ENCODE data around the gene RNF220. TPM values are rescaled to one million over a fixed set of nuclear protein-coding genes. Genes with fewer than 3 reads are reported as not detected.

RNF220 gene
- total and polyA plus RNA-seq, 8 donors = 50.8 to 108 (median 91.3) TPM

GRCh38 chr1:44616991-44617702 is 212.1 kb downstream of the RNF220 start:
- H3K9me3 ChIP-seq = no peaks in the 10 kb centered on the region
- no peaks in the 10 kb centered on the region for H3K36me3 ChIP-seq
- H3K4me3 ChIP-seq = no peak overlapping the region
- no peaks in the 10 kb centered on the region for H3K4me1 ChIP-seq
- no peak overlapping the region for H3K27ac ChIP-seq
- no peak for TF ChIP-seq CTCF (IDR thresholded peaks at IDR 0.05)
- ATAC-seq = peak; percentile 45
- peaks cover 2 to 18% of the 10 kb centered on the region in 2 donors for H3K27me3 ChIP-seq
- intact Hi-C loops (cut with DNase I) = no loop called here
- DNase-seq = no peak

- Histone ChIP-seq H3K4me1 (no peaks in the 10 kb centered on the region), H3K9me3 (no peaks in the 10 kb centered on the region), H3K36me3 (no peaks in the 10 kb centered on the region), H3K27ac (no peak overlapping the region), H3K27me3 (peaks cover 2 to 18% of the 10 kb centered on the region in 2 donors), H3K4me3 (no peak overlapping the region)
- no peak for TF ChIP-seq CTCF (IDR thresholded peaks at IDR 0.05)
- intact Hi-C loops (cut with DNase I) = no loop called here
- DNase-seq = no peak
- no peak for ATAC-seq
Measured at GRCh38 chr1:44617703-44618029, 212.6 kb downstream of the RNF220 start.

GRCh38 chr1:44619261-44619900 is 214.3 kb downstream of the RNF220 start:
- Histone ChIP-seq H3K36me3 (no peaks in the 10 kb centered on the region), H3K27ac (no peak overlapping the region), H3K9me3 (no peaks in the 10 kb centered on the region), H3K4me3 (no peak overlapping the region), H3K4me1 (no peaks in the 10 kb centered on the region), H3K27me3 (peaks cover 2 to 18% of the 10 kb centered on the region in 2 donors)
- ATAC-seq (no peak), DNase-seq (no peak)
- intact Hi-C loops (cut with DNase I) = no loop called here
- TF ChIP-seq CTCF (IDR thresholded peaks at IDR 0.05) = no peak

GRCh38 chr1:44620072-44620471 is 215.0 kb downstream of the RNF220 start:
- no peaks in the 10 kb centered on the region for H3K4me1 ChIP-seq
- no peak for TF ChIP-seq CTCF (IDR thresholded peaks at IDR 0.05)
- peaks cover 2 to 18% of the 10 kb centered on the region in 2 donors for H3K27me3 ChIP-seq
- intact Hi-C loops (cut with DNase I) = no loop called here
- no peak overlapping the region for H3K27ac ChIP-seq
- no peaks in the 10 kb centered on the region for H3K36me3 ChIP-seq
- DNase-seq = no peak
- H3K9me3 ChIP-seq = no peaks in the 10 kb centered on the region
- ATAC-seq = no peak
- H3K4me3 ChIP-seq = no peak overlapping the region

- peaks cover 0 to 10% of the 10 kb centered on the region in 2 donors for H3K27me3 ChIP-seq
- ATAC-seq = no peak
- H3K4me1 ChIP-seq = no peaks in the 10 kb centered on the region
- H3K4me3 ChIP-seq = no peak overlapping the region
- intact Hi-C loops (cut with DNase I) = no loop called here
- H3K36me3 ChIP-seq = no peaks in the 10 kb centered on the region
- no peak overlapping the region for H3K27ac ChIP-seq
- no peaks in the 10 kb centered on the region for H3K9me3 ChIP-seq
- no peak for DNase-seq
- no peak for TF ChIP-seq CTCF (IDR thresholded peaks at IDR 0.05)
Measured at GRCh38 chr1:44621841-44622286, 216.8 kb downstream of the RNF220 start.
